Epithelial cell of proximal tubule (primary cell): ENCODE measurements around the gene GRPEL1. TPM values are rescaled to one million over a fixed set of nuclear protein-coding genes. Genes with fewer than 3 reads are reported as not detected.

Experiments used
- DNase-seq: peaks from one replicate; pipeline ENCODE4 v3.0.0-alpha.2; 2011; ENCODE audit warnings: low read depth
- H3K4me3 ChIP-seq: 2 replicates; pipeline ENCODE4 v1.5.1; 2011; ENCODE audit warnings: low read depth, mild to moderate bottlenecking, low read length
- total RNA-seq: library from RNA; depleted of rRNA; stranded (reverse); fragments of >200 nt; gene quantifications from 2 replicates; pipeline ENCODE4 v1.2.3, GENCODE V29; 2015
- TF ChIP-seq, protein P1 (sequence below): conservative IDR thresholded peaks from 2 replicates; pipeline ENCODE4 v1.5.1; 2012; ENCODE audit warnings: low read depth, mild to moderate bottlenecking, low read length

The GRPEL1 gene
- total RNA-seq, 1 donor from 2014 or later: 45.8 TPM

DNA sequence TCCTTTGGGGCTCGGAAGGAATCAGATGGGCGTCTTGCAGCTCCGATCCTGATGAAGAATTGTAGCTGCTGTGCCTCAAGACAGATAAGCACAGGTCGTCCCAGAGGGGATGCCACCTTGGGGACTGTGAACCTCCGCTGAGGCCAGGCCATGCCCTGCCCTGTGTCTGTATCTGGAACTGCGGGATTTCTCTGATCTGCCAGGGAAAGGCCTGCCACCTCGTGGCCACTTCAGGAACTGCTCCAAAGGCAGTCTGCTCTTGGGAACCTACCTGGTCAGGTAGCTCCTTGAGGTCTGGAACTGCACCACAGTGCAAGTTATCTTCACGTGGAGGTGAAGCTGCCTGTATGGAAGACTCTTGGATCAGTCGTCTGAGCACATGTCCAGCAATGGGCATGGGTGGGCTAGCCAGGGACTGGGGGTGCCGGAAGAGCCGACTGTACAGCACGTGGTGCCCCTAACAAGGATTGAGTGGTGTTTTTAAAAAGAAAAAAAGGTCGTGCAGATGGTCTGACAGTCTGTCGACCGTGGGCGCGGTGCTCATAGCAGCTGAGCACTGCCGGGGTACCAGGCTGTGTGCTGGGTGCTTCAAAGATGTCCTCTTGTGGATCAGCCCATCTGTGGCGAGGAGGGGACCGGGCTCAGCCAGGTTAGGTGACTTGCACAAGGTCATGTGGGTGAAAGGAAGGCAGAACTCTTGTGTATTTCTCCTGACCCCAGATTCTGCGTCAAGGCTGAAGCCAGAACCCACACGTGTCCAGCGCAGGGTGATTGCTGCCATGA is 3.1 kb upstream of the GRPEL1 start:
- DNase-seq: no peak
- TF ChIP-seq, protein P1, sequence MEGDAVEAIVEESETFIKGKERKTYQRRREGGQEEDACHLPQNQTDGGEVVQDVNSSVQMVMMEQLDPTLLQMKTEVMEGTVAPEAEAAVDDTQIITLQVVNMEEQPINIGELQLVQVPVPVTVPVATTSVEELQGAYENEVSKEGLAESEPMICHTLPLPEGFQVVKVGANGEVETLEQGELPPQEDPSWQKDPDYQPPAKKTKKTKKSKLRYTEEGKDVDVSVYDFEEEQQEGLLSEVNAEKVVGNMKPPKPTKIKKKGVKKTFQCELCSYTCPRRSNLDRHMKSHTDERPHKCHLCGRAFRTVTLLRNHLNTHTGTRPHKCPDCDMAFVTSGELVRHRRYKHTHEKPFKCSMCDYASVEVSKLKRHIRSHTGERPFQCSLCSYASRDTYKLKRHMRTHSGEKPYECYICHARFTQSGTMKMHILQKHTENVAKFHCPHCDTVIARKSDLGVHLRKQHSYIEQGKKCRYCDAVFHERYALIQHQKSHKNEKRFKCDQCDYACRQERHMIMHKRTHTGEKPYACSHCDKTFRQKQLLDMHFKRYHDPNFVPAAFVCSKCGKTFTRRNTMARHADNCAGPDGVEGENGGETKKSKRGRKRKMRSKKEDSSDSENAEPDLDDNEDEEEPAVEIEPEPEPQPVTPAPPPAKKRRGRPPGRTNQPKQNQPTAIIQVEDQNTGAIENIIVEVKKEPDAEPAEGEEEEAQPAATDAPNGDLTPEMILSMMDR: peak; percentile 99

DNA sequence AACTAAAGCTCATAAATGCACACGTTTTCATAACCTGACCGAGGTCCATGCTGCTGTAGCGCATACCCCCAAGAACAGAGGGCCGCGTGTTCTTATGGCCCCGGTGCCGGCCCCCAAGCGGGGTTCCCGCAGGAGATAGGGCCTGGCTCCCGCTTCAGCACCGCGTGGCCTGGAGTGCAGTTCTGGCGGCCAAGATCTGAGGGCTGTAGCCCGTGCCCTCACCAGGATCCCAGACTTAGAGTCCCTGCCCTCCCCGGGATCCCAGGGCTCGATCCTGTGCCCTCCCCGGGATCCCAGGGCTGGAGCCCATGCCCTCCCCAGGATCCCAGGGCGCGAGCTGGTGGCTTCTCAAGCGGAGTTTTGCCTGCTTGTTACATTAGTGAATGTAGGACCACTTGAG is 1.0 kb upstream of the GRPEL1 start:
- DNase-seq: no peak
- TF ChIP-seq, protein P1: no peak
- peak overlapping the region; percentile 95 for H3K4me3 ChIP-seq

More for the DNA sequence above, 3.1 kb upstream of the GRPEL1 start:
- no peak overlapping the region for H3K4me3 ChIP-seq

DNA sequence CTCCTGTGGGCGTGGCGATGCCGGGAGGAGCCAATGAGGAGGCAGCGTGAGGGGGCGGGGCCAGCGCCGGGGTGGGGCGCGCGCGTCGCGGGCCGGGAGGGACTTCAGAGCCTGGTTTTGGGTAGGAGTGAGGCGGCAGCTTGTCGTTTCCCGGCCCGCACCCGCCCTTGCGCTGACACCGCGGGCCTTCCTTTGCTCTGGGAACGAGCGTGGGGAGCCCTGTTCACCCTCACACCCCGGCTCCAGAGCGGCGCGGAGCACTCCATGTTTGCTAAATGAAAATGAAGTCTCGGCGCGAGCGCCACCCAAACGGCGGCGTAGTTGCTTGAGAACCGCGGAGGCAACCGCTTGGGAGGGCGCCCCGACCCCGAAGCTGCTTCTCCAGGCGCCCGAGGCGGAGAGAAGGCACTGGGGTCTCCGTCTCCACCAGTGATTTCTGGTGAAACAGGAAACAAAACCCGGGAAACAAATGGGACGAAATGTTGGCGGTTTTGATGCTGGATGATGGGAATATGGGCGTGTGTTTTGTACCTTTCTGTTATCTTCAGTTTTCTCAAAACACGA is 497 bp upstream of the GRPEL1 start:
- TF ChIP-seq, protein P1: no peak
- H3K4me3 ChIP-seq: peak overlapping the region; percentile 95
- no peak for DNase-seq

DNA sequence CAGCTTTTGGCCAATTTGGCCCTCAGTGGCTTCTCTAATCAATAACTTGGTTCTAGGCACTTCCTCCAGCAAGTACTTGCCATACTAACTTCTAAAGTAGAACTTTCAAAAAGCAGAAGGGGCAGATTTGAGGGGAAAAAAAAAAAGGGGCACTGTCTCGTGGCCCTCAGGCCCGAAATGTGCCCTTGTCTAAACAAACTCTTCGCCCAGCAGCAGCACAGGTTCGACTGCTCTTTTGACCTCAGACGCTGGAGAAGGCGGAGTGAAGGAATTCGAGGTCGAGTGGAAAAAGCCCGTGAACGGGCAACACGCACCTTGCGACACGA is 775 bp downstream of the GRPEL1 start:
- H3K4me3 ChIP-seq: peak overlapping the region; percentile 95
- TF ChIP-seq, protein P1: no peak
- DNase-seq: no peak

DNA sequence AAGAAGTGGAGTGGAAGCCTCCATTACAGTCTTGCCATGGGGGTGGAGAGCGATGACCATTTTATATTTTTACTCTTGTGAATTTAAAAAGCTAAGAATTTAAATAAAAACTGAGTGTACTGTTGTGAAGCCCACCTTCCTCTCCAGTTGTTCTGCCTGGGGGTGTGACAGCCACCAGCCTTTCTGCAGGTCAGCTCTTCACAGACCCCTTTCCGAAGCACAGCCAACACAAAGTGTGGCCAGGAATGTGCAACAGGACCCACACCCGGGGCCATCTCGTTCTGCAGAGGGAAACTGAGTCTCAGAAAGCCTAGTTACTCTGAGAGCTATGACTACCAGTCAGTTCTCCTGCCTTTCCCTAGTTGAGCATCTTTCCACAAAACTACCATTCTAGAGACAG is 1.4 kb downstream of the GRPEL1 start:
- peak overlapping the region; percentile 95 for H3K4me3 ChIP-seq
- TF ChIP-seq, protein P1: no peak
- no peak for DNase-seq

DNA sequence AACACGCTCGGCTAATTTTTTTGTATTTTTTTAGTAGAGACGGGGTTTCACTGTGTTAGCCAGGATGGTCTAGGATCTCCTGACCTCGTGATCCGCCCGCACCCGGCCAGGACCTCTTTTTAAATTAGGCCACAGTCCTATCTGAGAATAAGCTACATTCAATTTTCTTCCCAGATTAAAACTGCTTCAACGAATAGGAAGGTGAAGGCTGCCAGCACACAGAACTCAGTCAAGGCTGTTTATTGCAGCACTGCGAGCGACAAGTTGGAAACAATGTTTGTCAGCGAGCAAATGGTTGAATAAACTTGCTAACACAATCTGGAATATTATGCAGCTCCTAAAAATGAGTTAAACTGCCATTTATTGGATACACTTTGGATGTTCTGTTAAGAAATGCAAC is 1.9 kb downstream of the GRPEL1 start:
- no peak for DNase-seq
- H3K4me3 ChIP-seq: no peak overlapping the region
- TF ChIP-seq, protein P1: no peak

DNA sequence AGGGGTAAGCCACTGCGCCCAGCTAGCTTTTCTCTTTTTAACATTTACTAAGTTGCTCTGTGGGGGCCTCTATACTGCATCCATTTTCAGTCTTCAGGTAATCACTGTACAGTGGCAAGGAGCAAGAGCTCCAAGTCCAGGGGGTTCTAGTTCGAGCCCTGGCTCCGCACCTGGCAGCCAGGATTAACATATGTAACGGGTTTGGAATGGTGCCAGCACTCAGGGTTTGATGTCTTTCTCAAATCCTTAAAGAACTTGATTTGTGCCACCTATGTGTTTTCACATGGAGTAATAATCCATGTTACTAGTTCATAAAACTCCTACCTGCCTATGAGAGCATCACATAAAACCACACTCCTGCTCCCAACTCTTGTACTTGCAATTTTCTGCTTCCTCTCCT is 4.5 kb downstream of the GRPEL1 start:
- TF ChIP-seq, protein P1: no peak
- H3K4me3 ChIP-seq: no peak overlapping the region
- no peak for DNase-seq
